Psoas muscle (tissue), 8 donors: Measurements from ENCODE around the gene EPC1. TPM values are rescaled to one million over a fixed set of nuclear protein-coding genes. Genes with fewer than 3 reads are reported as not detected.
A peak's percentile ranks its signal among the peaks of the same experiment; 100 is the strongest.
"Not testable (repeated sequence)": the region's sequence is repeated elsewhere in the genome, so short reads cannot be mapped to it uniquely, and the experiment has no call there.

Experiments used
- ATAC-seq, 4 donors: fragments of 200-7000 bp; cut with Tn5 transposase; one replicate each; pipeline ENCODE4 v1.9.1; 2020; ENCODE audit warnings: moderate library complexity in 3 of 4, mild to moderate bottlenecking in 2 of 4
- DNase-seq, 2 donors: peaks; one replicate each; pipeline ENCODE4 v3.0.0-alpha.2; 2020
- H3K27ac ChIP-seq: fragments of 200-600 bp; one replicate; pipeline ENCODE4 v1.8.0; 2022
- H3K27me3 ChIP-seq, 3 donors: fragments of 200-600 bp in 1 of 3; one replicate each; pipeline versions ENCODE4 v1.6.1 to v1.8.0; 2013 to 2022; ENCODE audit warnings: low read length in 2 of 3, mild to moderate bottlenecking in 2 of 3, moderate library complexity in 1 of 3; ENCODE audit not compliant: insufficient read depth in 3 of 3
- H3K36me3 ChIP-seq, 2 donors: fragments of 200-600 bp in 1 of 2; one replicate each; pipeline versions ENCODE4 v1.6.1 to v1.8.0; 2013 to 2022; ENCODE audit warnings: low read depth in 1 of 2, mild to moderate bottlenecking in 1 of 2, moderate library complexity in 1 of 2; ENCODE audit not compliant: insufficient read depth in 1 of 2
- H3K4me1 ChIP-seq: fragments of 200-600 bp; one replicate; pipeline ENCODE4 v1.8.0; 2022
- H3K4me3 ChIP-seq: fragments of 200-600 bp; one replicate; pipeline ENCODE4 v1.8.0; 2022; ENCODE audit warnings: mild to moderate bottlenecking
- H3K9me3 ChIP-seq: fragments of 200-600 bp; one replicate; pipeline ENCODE4 v1.8.0; 2022
- CTCF ChIP-seq: fragments of 200-600 bp; IDR thresholded peaks from one replicate; pipeline ENCODE4 v1.8.0; 2022; ENCODE audit warnings: antibody characterized with exemption
- WGBS, 3 donors: extraction: QIAGEN DNeasy Blood & Tissue Kit; methylation state at CpG; one replicate each; pipeline versions ENCODE4 v1.1.6 to v1.1.7; 2013; 5-methylcytosine and 5-hydroxymethylcytosine counted together
- intact Hi-C, 2 donors: fragments of 100-400 bp; cut with DNase I; formaldehyde crosslinking; loops; one replicate each; pipeline versions ENCODE4 v1.11.0 to v1.14.2; 2022
- polyA plus RNA-seq, 3 donors: library from polyadenylated mRNA; stranded (reverse); fragments of 200-250 nt; gene quantifications; one replicate each; pipeline ENCODE4 v1.2.3, GENCODE V29; 2013
- total RNA-seq, 4 donors: library from RNA; stranded (reverse); fragmentation: NEBNext Ultra II Directional in 2 of 4; extraction: Animal tissue kit (Norgen Biotek cat#: 25700) in 2 of 4; gene quantifications; one replicate each; pipeline versions ENCODE4 v1.2.1 to v1.2.4, GENCODE V29; 2021 to 2023
- donor health status: healthy with polysubstance abuse.
- donor health status: DM: no; HTN: no; CAD: no; lungs with moderate emphysema.
- donor health status: Bipolar disorder and iron deficiency.
- donor health status: healthy.
- donor health status: DM: yes; HTN: yes; CAD: no.
- donor health status: DM: no; HTN: no; CAD: no.
- donor health status: DM: no; HTN: no; CAD: no.
- donor health status: DM: yes; HTN: yes; CAD: no.

The EPC1 gene
- total and polyA plus RNA-seq, 7 donors = 19.5 to 37.1 (median 23.4) TPM

- Histone ChIP-seq H3K9me3 (no peaks in the 10 kb centered on the region), H3K4me1 (peaks cover 23% of the 10 kb centered on the region), H3K27me3 (no peaks in the 10 kb centered on the region), H3K4me3 (peak overlapping the region; percentile 16), H3K27ac (no peak overlapping the region), H3K36me3 (no peaks in the 10 kb centered on the region)
- WGBS, 3 donors = 31 to 45% (median 43%) methylated on average over 3 of the region's 3 CpGs
- DNase-seq (no peak), ATAC-seq (no peak)
- intact Hi-C loops = loop anchor here (2.0 to 5.0 kb wide), 2 partner anchors 109 to 110 kb away; no protein-coding TSS in a partner anchor
- TF ChIP-seq CTCF = no peak
Measured at GRCh38 chr10:32366588-32366987, 19.6 kb upstream of the EPC1 start.

GRCh38 chr10:32366111-32366510 is 19.2 kb upstream of the EPC1 start:
- intact Hi-C loops = loop anchor here (2.0 to 5.0 kb wide), 2 partner anchors 109 kb away; no protein-coding TSS in a partner anchor
- Histone ChIP-seq H3K9me3 (no peaks in the 10 kb centered on the region), H3K27me3 (no peaks in the 10 kb centered on the region), H3K27ac (no peak overlapping the region), H3K4me1 (peaks cover 22% of the 10 kb centered on the region), H3K36me3 (no peaks in the 10 kb centered on the region), H3K4me3 (peak overlapping the region; percentile 16)
- WGBS, 3 donors = 58 to 67% (median 63%) methylated on average over 4 of the region's 4 CpGs
- ATAC-seq = no peak
- no peak for TF ChIP-seq CTCF
- no peak for DNase-seq

- H3K27me3 ChIP-seq, ATAC-seq, H3K9me3 ChIP-seq, H3K36me3 ChIP-seq, DNase-seq, H3K27ac ChIP-seq, H3K4me3 ChIP-seq: not testable (repeated sequence)
- H3K4me1 ChIP-seq = peaks cover 22% of the 10 kb centered on the region
- WGBS, 3 donors = 87 to 94% (median 90%) methylated on average over 8 of the region's 8 CpGs
- intact Hi-C loops = loop anchor here in 1 of 2 donors (5.0 kb wide), 1 partner anchor 108 kb away; no protein-coding TSS in a partner anchor
Measured at GRCh38 chr10:32365404-32365803, 18.4 kb upstream of the EPC1 start.

- intact Hi-C loops = no loop called here
- no peaks in the 10 kb centered on the region for H3K9me3 ChIP-seq
- WGBS, 3 donors = 89 to 93% (median 89%) methylated on average over 6 of the region's 6 CpGs
- no peak overlapping the region for H3K4me3 ChIP-seq
- DNase-seq = no peak
- peaks cover 20% of the 10 kb centered on the region for H3K4me1 ChIP-seq
- no peak overlapping the region for H3K27ac ChIP-seq
- H3K27me3 ChIP-seq = no peaks in the 10 kb centered on the region
- no peaks in the 10 kb centered on the region for H3K36me3 ChIP-seq
- TF ChIP-seq CTCF = no peak
- ATAC-seq = no peak
Measured at GRCh38 chr10:32362571-32362970, 15.6 kb upstream of the EPC1 start.

- WGBS, 3 donors = 85 to 91% (median 86%) methylated on average over 2 of the region's 2 CpGs
- no peaks in the 10 kb centered on the region for H3K9me3 ChIP-seq
- H3K27me3 ChIP-seq = no peaks in the 10 kb centered on the region
- no peak overlapping the region for H3K27ac ChIP-seq
- ATAC-seq (no peak), DNase-seq (no peak)
- no peak for TF ChIP-seq CTCF
- H3K36me3 ChIP-seq = no peaks in the 10 kb centered on the region
- H3K4me3 ChIP-seq = no peak overlapping the region
- intact Hi-C loops = no loop called here
- H3K4me1 ChIP-seq = peaks cover 9% of the 10 kb centered on the region
Measured at GRCh38 chr10:32360884-32361283, 13.9 kb upstream of the EPC1 start.
